Measurements from ENCODE around the gene MICAL3.
"Not testable (repeated sequence)": the region's sequence is repeated elsewhere in the genome, so short reads cannot be mapped to it uniquely, and the experiment has no call there.

The MICAL3 gene

DNA sequence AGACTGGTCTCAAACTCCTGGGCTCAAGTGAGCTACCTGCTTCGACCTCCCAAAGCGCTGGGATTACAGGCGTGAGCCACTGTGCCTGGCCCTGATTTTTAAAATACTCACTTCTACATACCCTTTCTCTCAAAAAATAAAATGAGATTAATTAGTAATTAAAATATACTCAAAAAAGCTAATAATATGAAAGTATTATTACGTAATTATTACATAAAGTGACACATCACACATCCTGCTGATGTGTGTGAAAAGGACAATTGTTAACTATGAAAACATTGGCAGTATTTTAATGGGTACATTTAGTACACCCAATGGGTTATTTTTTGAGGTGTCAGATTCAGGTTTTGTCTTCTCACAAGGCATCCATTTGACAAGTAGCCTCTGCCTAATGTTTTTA is 21.4 kb upstream of the MICAL3 start:
- no peak for DNase-seq (ENCODE audit: low spot score)
- Histone ChIP-seq H3K36me3 (ENCODE audit: low read depth) (no peaks in the 10 kb centered on the region), H3K4me1 (ENCODE audit: insufficient read depth, poor library complexity, severe bottlenecking) (peaks cover 3% of the 10 kb centered on the region), H3K27ac (ENCODE audit: poor library complexity, severe bottlenecking) (no peak overlapping the region), H3K4me3 (ENCODE audit: severe bottlenecking) (no peak overlapping the region), H3K27me3 (ENCODE audit: insufficient read depth, poor library complexity, severe bottlenecking) (no peaks in the 10 kb centered on the region), H3K9me3 (ENCODE audit: severe bottlenecking) (no peaks in the 10 kb centered on the region)
- TF ChIP-seq, protein P1, sequence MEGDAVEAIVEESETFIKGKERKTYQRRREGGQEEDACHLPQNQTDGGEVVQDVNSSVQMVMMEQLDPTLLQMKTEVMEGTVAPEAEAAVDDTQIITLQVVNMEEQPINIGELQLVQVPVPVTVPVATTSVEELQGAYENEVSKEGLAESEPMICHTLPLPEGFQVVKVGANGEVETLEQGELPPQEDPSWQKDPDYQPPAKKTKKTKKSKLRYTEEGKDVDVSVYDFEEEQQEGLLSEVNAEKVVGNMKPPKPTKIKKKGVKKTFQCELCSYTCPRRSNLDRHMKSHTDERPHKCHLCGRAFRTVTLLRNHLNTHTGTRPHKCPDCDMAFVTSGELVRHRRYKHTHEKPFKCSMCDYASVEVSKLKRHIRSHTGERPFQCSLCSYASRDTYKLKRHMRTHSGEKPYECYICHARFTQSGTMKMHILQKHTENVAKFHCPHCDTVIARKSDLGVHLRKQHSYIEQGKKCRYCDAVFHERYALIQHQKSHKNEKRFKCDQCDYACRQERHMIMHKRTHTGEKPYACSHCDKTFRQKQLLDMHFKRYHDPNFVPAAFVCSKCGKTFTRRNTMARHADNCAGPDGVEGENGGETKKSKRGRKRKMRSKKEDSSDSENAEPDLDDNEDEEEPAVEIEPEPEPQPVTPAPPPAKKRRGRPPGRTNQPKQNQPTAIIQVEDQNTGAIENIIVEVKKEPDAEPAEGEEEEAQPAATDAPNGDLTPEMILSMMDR (IDR thresholded peaks at IDR 0.05; ENCODE audit: poor library complexity, severe bottlenecking), result no peak
- ATAC-seq (ENCODE audit: low read depth), result no peak

DNA sequence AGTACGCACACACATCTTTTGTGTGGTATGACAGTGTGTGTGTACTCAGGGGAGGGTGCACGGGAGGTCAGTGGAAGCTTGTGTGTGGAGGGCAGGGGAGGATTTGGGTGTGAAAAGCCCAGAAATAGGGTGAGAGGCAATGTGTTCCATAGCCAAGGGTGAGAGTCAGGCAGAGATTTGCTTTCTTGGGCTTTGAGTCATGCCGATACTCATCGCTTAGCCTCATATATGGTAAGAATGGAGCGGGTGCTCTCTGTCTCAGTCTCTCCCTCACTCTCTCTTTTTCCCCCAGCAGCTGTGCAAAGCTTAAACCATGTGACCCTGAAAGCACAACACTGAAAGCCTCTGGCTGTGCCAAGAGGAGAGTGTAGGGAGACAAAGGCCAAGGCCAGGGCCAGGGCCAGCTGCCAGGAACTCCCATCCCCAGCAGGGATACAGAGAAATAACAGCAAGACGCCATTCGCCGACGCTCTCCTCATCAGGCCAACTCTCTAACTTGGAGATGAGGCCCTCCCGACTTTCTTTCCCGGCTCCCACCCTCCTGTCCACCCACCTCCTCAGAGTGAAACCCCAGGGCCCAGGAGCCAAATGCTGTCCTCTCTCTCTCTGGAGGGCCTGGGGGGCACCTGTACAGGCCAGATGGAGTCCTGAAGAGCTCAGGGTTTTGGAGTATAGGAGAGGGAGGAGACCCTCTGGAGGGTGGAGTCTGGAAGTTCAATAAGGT is 20.3 kb upstream of the MICAL3 start:
- no peak overlapping the region for H3K27ac ChIP-seq (ENCODE audit: poor library complexity, severe bottlenecking)

DNA sequence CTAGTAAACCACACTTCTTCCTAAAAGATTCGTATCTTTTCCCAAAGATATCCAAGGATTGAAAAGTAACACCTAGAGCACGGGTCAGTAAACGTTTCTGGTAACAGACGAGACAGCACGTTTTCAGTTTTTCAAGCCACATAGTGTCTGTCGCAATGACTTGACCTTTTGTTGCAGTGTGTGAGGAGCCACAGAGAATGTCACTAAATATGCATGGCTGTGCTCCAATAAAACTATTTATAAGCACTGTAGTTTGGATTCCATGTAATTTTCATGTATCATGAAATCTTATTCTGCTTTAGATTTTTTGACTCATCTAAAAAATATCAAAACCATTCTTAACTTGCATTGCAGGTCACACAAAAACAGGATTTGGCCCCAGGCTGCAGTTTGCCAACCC is 18.3 kb upstream of the MICAL3 start:
- no peak overlapping the region for H3K4me3 ChIP-seq (ENCODE audit: severe bottlenecking)
- H3K27ac ChIP-seq (ENCODE audit: poor library complexity, severe bottlenecking), result peak overlapping the region; percentile 8
- DNase-seq (ENCODE audit: low spot score) (no peak), ATAC-seq (ENCODE audit: low read depth) (peak; percentile 31; the same call in 1 of the 3 replicates)
- H3K9me3 ChIP-seq (ENCODE audit: severe bottlenecking), result no peaks in the 10 kb centered on the region
- H3K4me1 ChIP-seq (ENCODE audit: insufficient read depth, poor library complexity, severe bottlenecking), result peaks cover 8% of the 10 kb centered on the region
- TF ChIP-seq, protein P1 (IDR thresholded peaks at IDR 0.05; ENCODE audit: poor library complexity, severe bottlenecking), result no peak
- H3K27me3 ChIP-seq (ENCODE audit: insufficient read depth, poor library complexity, severe bottlenecking), result no peaks in the 10 kb centered on the region
- no peaks in the 10 kb centered on the region for H3K36me3 ChIP-seq (ENCODE audit: low read depth)

More for the DNA sequence above, 20.3 kb upstream of the MICAL3 start:
- TF ChIP-seq, protein P1 (IDR thresholded peaks at IDR 0.05; ENCODE audit: poor library complexity, severe bottlenecking), result no peak
- Histone ChIP-seq H3K4me1 (ENCODE audit: insufficient read depth, poor library complexity, severe bottlenecking) (peaks cover 3% of the 10 kb centered on the region), H3K9me3 (ENCODE audit: severe bottlenecking) (no peaks in the 10 kb centered on the region), H3K27me3 (ENCODE audit: insufficient read depth, poor library complexity, severe bottlenecking) (no peaks in the 10 kb centered on the region), H3K4me3 (ENCODE audit: severe bottlenecking) (no peak overlapping the region), H3K36me3 (ENCODE audit: low read depth) (no peaks in the 10 kb centered on the region)
- ATAC-seq (ENCODE audit: low read depth) (no peak), DNase-seq (ENCODE audit: low spot score) (no peak)

DNA sequence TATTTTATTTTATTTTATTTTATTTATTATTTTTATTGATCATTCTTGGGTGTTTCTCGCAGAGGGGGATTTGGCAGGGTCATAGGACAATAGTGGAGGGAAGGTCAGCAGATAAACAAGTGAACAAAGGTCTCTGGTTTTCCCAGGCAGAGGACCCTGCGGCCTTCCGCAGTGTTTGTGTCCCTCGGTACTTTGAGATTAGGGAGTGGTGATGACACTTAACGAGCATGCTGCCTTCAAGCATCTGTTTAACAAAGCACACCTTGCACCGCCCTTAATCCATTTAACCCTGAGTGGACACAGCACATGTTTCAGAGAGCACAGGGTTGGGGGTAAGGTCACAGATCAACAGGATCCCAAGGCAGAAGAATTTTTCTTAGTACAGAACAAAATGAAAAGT is 16.5 kb upstream of the MICAL3 start:
- not testable (repeated sequence) for H3K9me3 ChIP-seq (ENCODE audit: severe bottlenecking); ATAC-seq (ENCODE audit: low read depth); H3K27me3 ChIP-seq (ENCODE audit: insufficient read depth, poor library complexity, severe bottlenecking); H3K36me3 ChIP-seq (ENCODE audit: low read depth); H3K27ac ChIP-seq (ENCODE audit: poor library complexity, severe bottlenecking); DNase-seq (ENCODE audit: low spot score); H3K4me3 ChIP-seq (ENCODE audit: severe bottlenecking)
- H3K4me1 ChIP-seq (ENCODE audit: insufficient read depth, poor library complexity, severe bottlenecking), result peaks cover 15% of the 10 kb centered on the region

DNA sequence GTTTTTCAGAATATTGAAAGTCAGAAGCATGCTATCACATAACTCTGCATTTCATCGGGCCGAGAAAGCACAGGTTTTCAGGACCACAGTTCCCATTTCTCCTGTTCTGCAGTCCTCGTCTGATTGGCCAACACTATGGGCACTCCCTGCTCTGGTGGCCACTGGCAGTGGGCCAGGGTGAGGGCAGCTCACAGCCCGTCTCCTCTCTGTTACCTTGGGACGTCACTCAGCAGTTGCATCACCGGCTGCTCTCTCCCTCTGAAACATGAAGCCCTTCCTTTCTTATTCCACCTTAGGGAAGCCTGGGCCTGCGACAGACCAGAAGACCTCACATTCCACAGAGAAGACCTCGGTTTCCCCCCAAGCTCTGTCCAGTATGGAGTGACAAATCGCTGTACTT is 11.4 kb upstream of the MICAL3 start:
- H3K9me3 ChIP-seq (ENCODE audit: severe bottlenecking), result no peaks in the 10 kb centered on the region
- peaks cover 47% of the 10 kb centered on the region for H3K4me1 ChIP-seq (ENCODE audit: insufficient read depth, poor library complexity, severe bottlenecking)
- peak overlapping the region; percentile 100 for H3K27ac ChIP-seq (ENCODE audit: poor library complexity, severe bottlenecking)
- H3K27me3 ChIP-seq (ENCODE audit: insufficient read depth, poor library complexity, severe bottlenecking), result no peaks in the 10 kb centered on the region
- TF ChIP-seq, protein P1 (IDR thresholded peaks at IDR 0.05; ENCODE audit: poor library complexity, severe bottlenecking), result no peak
- no peaks in the 10 kb centered on the region for H3K36me3 ChIP-seq (ENCODE audit: low read depth)
- ATAC-seq (ENCODE audit: low read depth), result peak; percentile 42
- H3K4me3 ChIP-seq (ENCODE audit: severe bottlenecking), result no peak overlapping the region
- DNase-seq (ENCODE audit: low spot score), result peak; percentile 91
